ENCODE data around the gene PLEKHA3.

GRCh38 chr2:178523596-178524134, 43.4 kb downstream of the PLEKHA3 start:
- no peak for TF ChIP-seq CTCF (conservative IDR thresholded peaks at IDR 0.05; ENCODE audit: low read depth in 2 of 2)
- TF ChIP-seq POLR2AphosphoS5 (IDR thresholded peaks at IDR 0.05; ENCODE audit: low read depth): no peak
- TF ChIP-seq EZH2 (IDR thresholded peaks at IDR 0.05; ENCODE audit: low read depth, unreplicated experiment): no peak
- no peak for TF ChIP-seq REST (IDR thresholded peaks at IDR 0.05; ENCODE audit: unreplicated experiment)
- no peak for TF ChIP-seq JUNB (IDR thresholded peaks at IDR 0.05; ENCODE audit: unreplicated experiment)
- no peak for TF ChIP-seq EZH2phosphoT487 (IDR thresholded peaks at IDR 0.05; ENCODE audit: unreplicated experiment)
- TF ChIP-seq CREB1 (CRISPR knock-in tag; IDR thresholded peaks at IDR 0.05; ENCODE audit: low read depth): no peak
- TF ChIP-seq ETS1 (IDR thresholded peaks at IDR 0.05): no peak
- TF ChIP-seq ZNF114 (CRISPR knock-in tag; IDR thresholded peaks at IDR 0.05): no peak

Measured in GM23338 (cell line).